Fibroblast of skin of scalp (primary cell): Measurements from ENCODE around the gene PTPRT.

Source experiments
- DNase-seq: peaks from one replicate; pipeline ENCODE4 v3.0.0-alpha.2; 2013

Gene PTPRT

DNA sequence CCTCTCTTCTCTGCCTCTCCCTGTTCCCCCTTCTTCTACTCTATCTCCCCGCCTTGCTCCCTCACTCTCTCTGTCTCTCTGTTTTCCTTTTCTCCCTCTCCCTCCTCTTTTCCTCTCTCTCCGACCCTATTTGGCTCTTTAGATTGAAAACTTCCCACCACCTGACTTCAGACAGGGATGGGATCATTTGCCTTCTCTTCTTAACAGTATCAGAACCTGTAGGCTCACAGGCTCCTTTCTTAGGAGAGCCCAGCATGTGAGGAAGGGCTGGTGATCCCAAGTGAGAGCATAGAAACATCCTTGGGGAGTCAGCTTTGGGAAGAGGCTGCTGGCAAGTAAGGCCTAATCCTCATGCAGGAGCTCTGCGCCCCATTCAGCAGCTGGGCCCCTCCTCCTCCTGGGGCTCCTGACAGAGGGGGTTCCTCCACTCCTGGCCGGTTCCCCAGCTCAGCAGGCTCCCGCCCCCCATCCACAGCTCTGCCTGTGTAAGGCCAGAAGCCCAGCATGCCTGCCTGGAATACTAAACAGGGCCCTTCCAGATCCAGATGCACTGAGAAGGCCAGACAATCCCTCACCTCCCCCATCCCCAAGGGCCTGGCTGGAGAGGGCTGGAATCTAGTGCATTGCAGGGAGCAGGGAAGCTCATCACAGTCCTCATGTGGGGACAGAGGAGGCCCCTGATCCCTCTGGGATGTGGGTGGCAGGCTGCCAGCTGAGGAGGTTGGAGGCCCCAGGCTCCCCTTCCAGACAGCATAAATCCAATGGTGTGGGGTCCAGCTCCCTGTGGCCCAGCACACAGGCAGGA lies 93.4 kb downstream of the PTPRT start:
- no peak for DNase-seq

DNA sequence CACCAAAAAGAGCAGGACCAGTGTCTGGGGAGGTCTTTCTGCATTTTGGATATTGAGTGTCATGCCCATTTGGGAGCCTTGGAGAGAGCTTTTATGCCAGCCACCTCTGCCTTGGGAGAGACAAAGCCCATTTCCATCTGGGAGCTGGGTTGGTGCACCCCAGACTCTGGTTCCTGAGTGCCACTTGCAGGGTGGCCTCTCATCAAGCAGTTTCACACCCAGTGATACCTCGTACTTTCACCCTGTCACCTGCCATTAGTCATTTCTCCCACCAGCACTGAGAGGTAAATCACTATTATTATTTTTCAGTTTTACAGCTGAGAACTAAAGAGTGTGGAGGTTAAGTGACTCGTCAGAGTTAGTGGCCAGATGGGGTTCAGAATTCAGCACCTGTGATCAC lies 94.7 kb downstream of the PTPRT start:
- DNase-seq, result no peak

DNA sequence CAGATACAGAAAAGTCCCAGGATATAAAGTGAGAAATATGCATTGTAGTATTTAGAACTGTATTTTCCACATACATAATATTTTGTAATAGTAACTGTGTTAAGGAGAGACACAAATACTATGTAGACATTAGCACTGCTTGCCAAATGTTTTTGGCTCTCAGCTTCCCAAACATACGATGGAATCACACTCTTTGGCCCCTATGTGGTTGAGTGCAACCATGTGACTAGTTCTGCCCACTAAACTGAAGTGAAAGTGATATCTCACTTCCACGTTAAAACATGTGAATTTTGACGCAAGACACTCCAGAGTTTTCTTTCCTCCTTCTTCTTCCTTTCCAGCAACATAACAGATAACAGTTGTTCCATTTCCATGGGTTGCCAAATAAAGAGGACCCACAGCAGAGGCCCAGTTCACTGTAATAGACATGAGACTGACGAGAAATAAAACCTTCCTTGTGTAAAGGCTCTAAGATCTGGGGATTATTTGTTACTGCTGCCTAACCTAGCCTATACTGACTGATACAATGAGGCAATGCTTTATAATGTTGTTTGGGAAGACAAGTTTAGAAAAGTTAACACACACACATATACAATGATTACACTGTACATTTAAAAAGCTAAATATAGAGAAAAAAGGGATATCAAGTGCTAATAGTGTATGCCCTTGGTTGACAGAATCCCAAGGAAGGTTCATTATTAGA lies 97.2 kb downstream of the PTPRT start:
- no peak for DNase-seq

DNA sequence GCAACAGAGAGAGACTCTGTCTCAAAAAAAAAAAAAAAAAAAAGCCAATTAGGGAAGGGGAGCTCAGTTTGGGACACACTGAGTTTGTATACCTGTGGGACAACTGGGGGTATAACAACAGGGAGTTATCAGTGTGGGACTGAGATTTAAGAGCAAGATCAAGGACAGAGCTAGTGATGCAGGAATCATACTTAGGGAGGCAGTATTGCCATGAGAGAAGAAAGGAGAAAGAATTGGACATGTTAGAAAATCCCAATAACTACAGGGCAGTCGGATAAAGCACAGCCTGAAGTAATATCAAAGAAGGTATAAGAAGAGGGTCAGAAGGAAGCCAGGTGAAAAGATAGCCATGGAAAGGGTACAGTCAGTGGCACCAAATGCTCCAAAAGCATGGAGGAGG lies 121.2 kb downstream of the PTPRT start:
- no peak for DNase-seq

DNA sequence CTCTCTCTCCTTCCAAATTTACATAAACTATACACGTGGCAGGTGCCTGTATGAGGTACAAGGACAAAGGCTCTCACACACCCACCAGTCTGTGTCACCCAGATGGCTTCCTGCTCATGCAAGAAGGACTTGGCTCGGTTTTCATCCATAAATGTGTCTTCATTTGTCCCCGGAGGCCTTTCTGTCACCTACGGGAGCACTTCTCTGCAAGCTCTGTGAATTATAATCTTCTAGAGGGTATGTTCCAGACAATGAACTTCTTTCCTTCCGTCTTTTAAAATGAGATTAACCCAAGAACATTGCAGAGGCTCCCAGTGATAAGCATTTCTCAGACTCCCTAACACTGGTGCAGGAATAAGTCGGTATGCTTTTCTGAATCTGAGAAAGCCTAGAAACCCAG lies 123.6 kb downstream of the PTPRT start:
- no peak for DNase-seq

DNA sequence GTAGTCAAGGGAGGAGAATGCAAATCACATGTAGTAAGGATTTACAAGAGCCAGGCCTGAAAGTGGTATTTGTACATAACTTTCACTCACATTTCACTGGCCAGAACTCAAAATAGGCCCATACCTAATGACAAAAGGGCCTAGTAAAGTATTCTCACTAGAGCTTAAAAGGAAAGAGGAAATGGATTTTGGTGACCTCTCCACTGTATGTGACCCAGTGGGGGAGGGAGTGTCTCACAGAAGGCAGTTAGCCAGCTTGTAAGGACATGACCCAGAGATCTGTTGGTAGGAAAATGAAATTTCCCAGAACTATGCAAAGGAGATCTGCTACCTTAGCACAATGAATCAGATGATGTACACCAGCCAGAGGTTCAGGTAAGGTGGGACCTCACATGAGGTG lies 124.4 kb downstream of the PTPRT start:
- no peak for DNase-seq

DNA sequence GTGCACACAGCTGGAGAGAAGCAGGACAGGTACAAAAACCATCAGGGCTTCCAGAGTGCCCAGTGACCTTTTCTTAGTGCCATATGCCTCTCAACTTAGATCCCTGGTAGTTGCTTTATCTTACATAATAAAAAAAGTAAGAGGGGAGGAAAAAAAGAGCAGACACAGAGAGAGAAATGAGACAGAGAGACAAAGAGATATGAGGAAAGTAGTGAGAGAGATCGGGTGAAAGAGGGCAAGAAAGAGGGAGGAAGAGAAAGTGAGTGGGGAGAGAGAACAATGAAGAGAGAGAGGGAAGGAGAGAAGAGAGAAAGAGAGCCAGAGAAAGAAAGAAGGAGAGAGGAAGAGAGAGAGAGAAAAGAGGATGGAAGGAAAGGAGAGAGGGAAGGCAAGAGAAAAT lies 131.6 kb downstream of the PTPRT start:
- DNase-seq, result no peak

DNA sequence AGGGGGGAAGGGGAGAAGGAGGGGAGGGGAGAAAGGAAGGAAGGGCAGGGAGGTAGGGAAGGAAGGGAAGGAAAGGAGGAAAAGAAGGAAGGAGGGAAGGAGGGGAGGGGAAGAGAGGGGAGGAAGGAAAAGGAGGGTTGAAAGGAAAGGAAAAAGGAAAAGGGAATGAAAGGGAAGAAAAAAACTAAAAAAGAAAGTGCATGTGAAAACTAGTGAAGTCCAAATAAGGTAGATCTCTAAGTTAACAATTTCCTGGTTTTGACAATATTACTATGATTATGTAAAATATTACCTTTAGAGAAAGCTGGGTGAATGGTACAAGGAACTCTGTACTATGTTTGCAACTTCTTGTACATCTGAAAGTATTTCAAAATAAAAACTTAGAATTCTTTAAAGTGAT lies 132.4 kb downstream of the PTPRT start:
- no peak for DNase-seq

DNA sequence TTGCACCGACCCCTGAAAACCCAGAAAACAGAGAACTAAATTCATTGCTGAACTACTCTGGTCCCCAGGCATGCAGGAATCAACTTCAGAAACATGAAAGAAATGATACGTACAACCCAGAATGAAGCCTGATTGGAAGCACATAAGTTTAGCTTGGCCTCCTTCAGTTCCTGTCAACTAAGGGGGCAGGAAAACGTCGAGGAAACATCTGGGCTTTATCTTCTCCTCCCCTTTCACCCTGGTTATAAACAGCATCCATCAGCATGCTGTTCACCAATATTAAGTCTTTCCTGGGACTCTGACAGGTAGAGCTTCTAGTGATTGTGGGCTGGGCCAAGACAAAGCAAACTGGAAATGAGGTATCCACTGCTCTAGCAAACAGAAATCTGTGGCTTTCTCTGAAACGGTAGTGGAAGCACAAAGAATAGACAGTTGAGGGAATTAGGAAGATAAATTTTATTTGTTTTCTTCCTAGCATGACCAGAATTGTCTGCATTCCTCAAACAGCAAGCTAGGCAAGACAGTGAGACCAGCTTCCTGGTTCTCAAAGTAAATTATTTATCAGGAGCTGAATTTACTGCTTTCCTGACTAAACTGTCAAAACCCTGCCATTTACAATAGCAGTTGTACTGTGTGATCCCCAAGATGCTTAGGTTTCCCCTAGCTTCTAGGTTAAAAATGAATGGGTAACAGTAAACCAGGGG lies 134.4 kb downstream of the PTPRT start:
- no peak for DNase-seq

DNA sequence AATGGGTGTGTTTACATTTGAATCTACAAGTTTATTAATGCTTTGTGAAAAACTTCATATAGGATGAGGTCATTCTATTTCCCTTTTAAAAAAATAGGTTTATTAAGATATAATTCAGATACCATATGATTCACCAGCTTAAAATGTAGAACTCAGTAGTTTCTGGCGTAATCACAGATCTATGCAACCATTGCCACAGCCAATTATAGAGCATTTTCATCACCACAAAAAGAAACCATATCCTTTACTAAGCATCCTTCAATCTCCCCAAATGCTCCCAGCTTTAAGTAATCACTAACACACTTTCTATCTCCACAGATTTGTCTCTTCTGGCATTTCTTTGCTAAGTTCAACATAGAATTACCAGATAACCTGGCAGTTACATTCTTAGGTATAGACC lies 137.2 kb downstream of the PTPRT start:
- no peak for DNase-seq

DNA sequence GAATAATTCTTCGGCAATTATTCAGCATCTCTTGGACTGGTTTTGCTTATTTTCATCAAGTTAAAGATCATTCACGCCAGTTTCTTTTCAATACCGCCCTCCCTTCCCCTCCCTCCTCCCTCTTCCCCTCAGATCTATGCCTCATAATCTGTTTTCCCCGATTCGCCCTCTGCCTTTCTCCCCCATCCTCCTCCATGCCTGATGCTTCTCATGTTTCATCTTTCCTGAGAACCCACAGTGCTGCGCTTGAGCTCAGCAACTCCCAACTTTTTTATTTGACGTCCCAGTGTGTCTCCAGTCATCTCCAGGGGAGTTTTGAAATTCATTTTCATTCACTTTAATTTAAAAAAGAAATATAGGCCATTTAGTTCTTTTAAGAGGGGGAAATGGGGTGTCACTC lies 142.7 kb downstream of the PTPRT start:
- DNase-seq, result no peak

DNA sequence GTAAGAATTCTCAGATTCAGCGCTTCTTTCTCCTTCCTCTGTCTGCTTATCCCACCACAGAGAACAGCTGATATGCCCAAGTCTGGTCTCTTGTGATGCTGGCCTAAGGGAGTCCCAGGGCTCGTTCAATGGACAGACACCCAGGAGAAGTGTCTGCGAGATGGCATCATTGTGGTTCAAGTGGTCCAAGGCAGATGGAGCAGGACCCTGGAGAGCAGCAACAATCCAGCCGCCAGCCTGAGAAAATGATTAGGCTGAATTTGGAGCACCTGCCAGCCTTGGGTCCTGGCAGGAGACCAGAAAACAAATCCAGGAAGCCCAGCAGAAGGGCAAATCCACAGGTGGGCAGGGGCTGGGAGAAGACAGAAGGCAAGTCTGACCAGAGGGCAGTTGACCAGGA lies 145.8 kb downstream of the PTPRT start:
- no peak for DNase-seq

DNA sequence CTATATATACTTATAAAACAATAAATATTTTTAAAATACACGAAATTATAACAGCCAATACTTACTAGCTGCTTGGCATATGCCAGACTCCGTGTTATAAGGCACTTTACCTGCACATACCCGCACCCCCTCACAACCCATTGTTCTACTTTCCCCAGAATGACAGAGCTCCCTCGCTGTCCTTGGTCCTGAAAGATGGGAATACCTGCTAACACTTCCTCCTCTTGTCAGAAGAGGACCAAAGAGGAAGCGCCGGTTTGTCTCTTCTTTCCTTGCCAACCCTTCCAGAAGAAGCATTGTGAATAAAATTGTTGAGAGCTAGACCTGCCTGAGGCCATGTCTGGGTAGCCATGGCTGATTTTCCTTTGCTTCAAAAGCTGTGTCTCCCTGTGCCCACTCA lies 149.3 kb downstream of the PTPRT start:
- DNase-seq, result no peak

DNA sequence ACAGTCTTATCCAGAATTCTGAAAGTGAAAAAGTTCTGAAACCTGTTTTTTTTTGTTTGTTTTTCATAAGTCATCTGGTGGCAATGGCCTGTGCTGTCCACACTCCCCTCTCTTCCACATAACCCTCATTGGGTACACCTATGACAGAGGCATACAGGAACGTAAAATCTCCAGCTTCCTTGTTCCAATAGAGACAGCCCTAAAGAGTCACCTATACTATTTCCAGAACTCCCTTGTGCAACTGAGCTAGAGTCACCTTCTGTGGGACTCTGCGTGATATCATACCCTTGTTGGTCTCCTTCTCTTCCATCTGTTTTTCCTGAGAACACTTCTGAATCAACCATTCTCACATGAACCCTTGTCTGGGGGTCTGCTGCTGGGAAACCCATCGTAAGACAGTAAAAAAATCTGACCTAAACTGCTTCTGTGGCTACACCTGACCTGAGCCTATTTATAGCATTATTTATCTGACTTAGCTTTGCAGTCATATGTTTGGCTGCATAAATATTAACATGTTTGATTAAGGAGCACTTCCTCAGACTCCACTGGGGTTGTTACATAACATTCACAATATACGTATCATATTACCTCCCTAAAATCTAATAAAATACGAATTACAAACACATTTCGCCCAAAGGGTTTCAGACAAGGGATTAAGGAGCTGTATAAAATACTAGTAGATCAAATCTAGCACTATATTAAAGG lies 151.9 kb downstream of the PTPRT start:
- DNase-seq, result no peak

DNA sequence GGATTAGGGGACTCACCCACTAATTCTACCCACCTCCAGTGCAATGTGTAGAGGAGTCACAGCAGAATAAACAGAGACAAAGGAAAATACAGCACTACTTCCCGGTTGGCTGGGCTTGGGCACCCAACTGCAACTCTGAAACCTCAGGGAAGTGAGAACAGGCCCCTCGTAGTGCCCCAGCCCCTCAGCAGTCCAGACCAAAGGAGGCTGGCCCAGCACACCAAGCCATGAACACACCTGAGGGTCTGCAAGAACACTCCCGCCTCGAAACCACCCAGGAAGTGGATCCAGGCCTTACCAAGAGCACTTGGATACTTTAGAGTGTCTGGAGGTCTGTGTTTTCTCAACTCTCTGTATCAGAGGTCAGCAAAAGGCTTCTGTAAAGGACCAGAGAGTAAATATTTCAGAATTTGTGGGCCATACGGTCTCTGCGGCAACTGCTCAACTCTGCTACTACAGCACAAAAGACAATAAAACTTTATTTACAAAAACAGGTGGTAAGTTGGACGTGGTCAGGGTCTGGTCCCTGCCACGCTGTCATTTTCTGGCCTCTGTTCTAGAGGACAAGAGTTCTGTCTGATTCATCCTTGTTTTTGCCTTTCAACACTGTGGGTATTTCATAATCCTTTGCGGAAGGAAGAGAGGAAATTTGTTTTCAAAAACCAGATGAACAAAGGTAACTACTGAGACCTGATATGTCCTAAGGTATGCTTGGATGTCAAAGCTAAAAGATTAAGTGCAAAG lies 154.6 kb downstream of the PTPRT start:
- no peak for DNase-seq

DNA sequence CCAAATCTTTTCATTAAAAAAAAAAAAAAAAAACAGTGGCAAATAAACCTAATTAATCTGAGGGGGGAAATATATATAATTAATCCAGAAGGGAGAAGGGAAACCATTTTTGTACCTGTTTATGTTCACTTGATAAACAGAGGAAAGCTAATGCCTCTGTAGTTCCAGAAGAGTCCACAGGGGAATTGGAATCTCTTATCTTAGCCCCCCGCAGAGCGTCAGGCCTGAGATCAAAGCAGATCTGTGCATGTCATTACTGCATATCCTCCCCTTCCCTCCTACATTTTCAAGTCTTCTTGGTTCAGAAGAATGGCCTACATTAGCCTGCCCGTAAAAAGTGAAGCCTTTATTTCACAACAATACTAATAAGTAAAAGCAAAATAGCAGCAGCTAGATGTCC lies 157.2 kb downstream of the PTPRT start:
- no peak for DNase-seq

DNA sequence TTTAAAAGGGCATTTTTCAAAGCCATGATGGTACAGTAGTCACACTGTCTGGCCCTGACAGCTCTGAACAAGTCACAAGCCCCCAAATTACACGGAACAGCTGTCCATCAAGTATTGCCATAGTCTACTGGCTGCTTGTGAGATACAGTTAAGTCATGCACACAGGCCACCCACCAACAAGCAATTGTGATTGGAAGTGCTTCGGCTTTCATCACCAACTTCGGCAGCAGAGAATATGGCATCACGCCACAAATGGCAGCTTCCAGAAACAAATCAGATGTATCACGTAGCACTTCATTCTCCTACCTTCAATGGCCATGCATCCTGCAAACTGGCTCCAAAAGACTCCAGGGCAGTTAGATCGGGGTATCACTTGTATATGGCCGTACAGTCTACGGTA lies 160.5 kb downstream of the PTPRT start:
- DNase-seq, result no peak

DNA sequence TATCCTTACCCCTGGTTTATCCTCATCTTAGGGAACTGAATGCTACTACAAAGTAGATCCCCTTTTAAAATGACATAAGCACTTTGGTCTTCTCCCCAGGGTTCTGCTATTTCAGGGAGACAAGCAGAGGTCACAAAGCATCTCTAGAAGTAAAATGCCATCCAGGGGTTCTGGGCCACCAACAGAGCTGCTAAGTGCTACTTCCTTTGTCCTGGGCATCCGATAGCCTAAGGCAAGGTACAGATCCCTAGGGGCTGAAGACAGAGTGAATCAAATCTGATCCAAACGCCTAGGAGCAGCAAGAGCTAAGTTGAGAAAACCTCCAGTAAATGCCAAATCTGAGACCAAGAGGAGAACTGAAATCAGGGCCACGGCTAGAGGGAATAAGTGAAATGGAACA lies 161.2 kb downstream of the PTPRT start:
- no peak for DNase-seq

DNA sequence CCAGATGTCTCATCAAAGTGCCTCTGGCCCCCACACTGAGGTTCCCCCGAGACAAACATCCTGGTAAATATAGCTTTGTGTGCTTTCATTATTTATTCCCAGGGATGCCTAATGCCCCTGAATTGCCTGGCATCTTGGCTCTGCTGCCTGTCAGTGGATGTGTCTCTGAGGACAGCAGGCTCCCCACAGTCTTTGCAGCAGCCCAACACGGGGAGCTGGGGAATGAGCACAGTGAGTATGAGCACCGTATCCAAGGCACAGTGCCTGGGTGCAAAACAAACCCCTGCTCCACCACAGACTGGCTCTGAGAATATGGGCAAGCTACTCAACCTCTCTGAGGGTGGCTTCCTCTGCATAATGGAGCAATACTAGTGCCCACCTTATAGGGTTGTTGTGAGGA lies 165.9 kb downstream of the PTPRT start:
- no peak for DNase-seq

DNA sequence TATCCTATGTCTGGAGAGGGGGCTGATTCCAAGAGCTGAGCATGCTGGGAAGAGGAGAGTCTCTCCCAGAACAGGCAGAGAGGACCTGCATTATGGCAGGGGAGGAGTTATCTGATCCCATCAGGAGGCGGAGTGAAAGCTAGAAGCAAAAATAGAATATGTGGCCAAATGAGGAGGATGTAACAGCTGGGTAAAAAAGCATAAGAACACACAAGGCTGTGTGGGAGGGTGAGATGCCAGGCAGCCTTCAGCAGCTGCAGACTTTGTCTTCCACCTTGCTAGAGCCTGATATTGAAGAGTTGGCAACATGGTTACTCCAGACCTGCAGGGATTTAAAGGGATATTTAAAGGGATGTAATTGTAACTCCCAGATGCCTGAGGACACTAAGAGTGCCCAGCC lies 167.1 kb downstream of the PTPRT start:
- DNase-seq, result no peak

DNA sequence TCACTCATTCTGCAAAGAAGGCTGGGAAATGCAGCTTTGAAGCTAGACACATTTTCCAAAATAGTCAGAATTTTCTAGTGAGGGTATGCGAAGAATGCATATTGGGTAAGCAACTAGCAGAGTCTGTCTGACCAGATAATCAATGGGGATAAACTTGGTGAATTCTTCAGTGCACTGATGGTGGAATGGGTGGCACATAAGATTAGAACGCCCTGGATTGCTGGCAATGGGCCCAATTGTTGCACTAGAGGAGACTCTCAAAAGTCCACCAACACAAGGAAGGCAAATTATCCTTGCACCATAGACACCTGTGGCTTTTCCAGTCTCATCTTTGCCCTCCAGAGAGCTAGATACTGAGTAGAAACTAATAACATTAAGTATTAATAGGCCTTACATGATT lies 167.6 kb downstream of the PTPRT start:
- no peak for DNase-seq

DNA sequence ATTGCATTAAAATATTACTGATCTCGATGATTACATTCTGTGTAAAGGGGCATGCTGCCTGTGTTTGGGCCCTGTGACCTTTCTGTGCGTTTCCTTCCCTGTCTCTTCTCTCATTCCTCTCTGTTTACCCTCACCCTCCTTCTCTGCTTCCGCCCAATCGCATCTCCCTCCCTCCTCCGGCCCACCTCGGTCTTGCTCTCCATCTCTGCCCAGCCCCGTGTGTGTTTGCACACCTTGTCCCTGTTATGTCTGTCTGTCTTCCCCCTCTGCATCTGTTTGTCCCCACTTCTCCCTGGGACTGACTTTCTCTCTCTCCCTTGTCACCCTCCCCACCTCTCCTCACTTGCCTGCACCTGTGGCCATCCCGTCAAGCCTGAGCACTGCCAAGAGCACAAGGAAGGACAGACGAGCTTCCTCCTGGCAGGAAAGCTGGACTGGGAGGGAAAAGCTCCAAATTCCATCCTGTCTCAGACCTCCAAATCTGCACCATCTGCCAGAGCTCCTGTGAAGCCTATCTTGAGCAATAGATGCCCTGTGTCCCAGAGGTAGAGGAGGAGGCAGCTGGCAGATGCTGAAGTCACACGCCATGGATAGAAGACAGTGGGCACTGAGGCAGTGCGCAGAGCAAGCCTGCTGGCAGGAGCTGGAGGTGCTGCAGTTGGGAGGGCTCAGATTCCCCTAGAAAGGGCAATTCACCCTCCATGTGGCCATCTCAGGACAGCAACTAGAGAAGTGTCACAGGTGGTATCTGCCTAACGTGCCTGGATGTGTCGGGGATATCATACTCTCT lies 172.3 kb downstream of the PTPRT start:
- no peak for DNase-seq
